DMS79 treated with DMSO at 0.1 percent for 48 hours (cell line): ENCODE measurements around the gene METAP1D.

Experiments
- DNase-seq: peaks from one replicate; lab custom pipeline; 2025; lab: John Stamatoyannopoulos, UW

Gene METAP1D

GRCh38 chr2:172080641-172081220, 81.0 kb downstream of the METAP1D start:
- no peak for DNase-seq

DNA sequence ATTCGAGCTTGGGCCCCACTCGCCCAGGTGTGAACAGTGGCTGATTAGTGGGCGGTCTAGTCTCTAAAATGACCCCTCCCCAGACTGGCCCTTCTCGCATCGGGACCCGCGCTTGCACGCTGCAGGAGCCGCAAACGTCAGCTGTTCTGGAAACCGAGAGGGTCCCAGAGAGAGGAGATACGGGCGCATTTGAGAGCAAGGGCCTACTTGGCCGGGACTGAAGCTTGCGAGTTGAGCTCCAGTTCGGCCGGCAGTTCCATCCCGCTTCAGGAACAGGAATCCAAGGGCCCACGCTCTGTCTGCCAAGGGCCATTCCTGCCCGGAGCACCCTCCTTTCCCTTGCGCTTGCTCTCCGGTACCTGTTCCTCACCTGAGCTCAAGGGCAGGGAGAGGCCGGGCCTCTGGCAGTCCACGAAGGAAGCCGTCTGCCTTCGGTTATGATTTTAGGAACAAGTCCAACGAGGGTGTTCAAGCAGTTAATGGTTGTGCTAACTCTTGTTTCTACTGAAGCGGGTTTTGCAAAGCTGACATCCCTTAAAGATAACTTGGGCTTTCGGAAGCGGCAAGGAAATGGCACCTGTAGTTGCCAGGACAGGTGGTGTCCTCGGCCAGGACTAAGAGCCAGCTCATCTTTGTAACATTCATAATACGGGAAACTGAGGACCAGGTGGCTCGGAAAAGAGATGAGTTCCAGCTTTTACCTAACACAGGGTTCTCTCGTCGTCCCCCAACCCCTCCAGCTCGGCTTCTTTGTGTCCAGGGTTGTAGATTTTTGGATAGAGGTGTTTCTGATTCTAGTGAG, 81.7 kb downstream of the METAP1D start:
- no peak for DNase-seq

DNA sequence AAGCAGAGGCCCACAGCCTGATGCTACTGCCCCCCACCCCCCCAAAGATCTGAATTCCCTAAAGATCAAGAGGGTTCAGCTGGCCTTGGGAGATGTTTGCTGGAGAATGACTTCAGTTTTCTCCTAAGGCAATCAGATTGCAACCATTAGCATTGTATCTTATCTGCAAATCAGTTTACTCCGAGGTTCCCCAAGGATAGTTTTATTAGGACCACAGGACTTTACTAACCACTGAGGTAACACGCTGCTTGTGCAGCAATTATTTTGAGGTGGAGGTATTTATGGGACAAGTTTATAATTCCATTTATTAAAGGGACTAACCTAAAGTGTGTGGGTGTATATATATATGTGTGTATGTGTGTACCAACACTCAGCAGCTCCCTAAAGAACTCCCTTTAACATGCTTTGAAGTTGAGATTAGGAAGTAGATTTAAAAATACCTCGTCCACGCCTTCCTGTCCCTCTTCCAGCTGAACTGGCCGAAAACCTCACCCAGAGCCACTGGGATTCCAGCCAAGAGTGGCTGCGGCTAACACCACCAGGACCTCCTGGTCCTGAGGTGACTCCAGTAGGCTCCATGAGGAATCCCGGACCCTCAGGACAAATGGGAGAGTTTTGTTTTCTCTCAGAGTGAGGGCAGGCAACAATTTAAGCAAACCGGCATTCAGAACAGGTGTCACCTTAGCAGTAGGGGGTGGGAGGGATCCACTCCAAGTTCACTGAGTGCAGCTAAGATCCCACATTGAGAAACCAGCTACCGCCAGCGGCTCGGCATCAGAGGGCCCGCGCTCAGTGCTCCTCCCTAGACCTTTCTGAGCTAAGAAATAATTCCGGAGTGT, 82.6 kb downstream of the METAP1D start:
- DNase-seq = no peak

DNA sequence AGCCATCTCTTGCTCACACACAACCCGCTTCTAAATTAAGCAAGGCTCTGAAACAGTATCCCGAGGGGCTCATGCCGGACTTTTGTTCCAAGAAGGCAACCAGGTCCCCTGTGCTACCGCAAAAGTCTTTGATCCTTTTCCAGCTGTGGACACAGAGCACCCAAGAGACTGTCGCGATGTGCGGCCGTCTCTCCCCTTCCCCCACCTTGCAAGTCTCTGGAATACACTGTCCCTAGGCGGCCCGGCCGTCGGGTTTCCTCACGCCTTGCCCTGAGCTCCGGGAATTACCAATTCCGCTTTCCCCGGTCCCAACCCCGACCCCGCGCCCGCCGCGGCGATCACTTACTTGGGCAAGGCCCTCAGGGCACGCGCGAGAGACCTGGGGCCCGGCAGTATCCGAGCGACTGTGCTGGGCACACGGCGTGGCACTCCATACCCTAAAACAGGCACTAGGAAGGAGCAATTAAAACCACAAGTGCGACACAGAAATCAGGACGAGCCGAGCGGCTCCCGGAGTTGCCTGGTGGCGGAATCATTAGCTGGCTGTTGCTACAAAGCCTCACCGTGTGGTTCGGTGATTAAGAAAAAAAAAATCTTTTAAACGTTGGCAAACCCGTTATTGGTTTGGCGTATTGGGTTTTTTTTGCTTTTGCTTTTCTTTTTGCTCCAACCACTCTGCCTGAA, 83.3 kb downstream of the METAP1D start:
- DNase-seq = peak; percentile 28

- peak; percentile 30 for DNase-seq
Measured at GRCh38 chr2:172083628-172084394, 84.1 kb downstream of the METAP1D start.

DNA sequence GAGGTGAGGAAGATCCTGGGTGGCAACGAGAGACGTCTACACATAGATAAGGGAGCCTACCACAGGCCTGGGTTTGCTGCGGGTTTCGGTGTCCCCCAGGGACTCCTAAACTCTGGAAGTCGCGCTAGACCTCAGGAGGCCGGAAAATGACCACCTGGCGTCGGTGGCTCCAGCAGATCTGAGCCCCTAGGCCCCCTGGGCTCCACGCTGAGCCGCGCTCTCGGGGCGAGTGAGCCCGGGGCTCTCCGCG, 84.6 kb downstream of the METAP1D start:
- DNase-seq = no peak

GRCh38 chr2:172084645-172085459, 85.1 kb downstream of the METAP1D start:
- DNase-seq = peak; percentile 90

DNA sequence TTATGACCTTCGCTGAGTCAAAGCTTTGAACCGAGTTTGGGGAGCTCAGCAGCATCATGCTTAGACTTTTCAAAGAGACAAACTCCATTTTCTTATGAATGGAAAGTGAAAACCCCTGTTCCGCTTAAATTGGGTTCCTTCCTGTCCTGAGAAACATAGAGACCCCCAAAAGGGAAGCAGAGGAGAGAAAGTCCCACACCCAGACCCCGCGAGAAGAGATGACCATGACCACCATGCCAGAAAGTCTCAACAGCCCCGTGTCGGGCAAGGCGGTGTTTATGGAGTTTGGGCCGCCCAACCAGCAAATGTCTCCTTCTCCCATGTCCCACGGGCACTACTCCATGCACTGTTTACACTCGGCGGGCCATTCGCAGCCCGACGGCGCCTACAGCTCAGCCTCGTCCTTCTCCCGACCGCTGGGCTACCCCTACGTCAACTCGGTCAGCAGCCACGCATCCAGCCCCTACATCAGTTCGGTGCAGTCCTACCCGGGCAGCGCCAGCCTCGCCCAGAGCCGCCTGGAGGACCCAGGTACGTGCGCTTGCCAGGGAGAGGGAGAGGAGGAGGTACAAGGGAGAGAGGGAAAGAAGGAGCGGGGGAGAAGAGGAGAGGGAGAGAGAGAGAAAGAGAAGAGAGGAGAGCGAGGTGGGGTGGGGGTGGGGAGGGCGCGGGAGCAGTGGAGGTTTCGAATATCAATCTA, 85.9 kb downstream of the METAP1D start, which contains the start of gene DLX1:
Gene DLX1, plus strand, starts transcription at position 48 of the 700 bp plus-strand sequence. Its CDS starts 171 bp downstream, at position 219.
- peak; percentile 55 for DNase-seq

DNA sequence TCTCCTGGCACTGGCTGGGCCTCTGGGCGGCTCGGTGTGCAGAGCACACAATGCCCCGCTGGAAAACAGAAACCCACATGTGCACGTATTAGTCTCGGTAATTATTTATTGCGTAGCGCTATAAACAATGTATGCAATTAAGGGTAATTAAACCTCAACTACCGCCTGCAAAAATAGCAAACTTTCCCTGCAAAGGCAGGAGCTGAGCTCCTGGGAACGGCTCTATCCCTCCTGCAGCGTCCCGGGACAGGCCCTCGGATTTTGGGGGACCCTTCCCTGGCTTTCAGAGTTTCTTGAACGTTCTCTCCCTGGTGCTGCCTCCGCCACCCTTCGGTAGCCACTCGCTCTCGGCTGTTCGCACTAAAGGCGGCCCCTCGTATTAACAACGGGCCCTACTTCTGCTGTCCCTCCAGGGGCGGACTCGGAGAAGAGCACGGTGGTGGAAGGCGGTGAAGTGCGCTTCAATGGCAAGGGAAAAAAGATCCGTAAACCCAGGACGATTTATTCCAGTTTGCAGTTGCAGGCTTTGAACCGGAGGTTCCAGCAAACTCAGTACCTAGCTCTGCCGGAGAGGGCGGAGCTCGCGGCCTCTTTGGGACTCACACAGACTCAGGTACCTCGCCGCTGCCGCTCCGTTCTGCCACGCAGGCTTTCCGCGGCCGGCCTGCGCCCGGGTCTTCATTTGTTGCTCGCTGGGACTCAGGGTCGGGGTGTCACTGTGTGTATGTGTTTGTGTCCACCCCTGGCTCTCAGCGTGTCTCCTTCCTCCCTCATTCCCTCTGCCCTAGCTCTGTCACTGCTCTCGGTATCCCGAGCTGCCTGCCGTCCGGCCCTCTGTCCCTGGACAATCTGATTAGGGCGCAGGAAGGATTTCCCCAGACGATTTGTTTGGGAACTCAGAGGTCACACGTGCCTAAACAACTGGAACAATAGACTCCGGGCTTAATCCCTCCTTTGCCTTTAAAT, 86.8 kb downstream of the METAP1D start:
- peak; percentile 43 for DNase-seq

GRCh38 chr2:172087207-172087779, 87.5 kb downstream of the METAP1D start:
- no peak for DNase-seq

GRCh38 chr2:172087780-172088244, 88.1 kb downstream of the METAP1D start:
- DNase-seq = no peak

GRCh38 chr2:172088245-172089004, 88.7 kb downstream of the METAP1D start:
- no peak for DNase-seq

DNA sequence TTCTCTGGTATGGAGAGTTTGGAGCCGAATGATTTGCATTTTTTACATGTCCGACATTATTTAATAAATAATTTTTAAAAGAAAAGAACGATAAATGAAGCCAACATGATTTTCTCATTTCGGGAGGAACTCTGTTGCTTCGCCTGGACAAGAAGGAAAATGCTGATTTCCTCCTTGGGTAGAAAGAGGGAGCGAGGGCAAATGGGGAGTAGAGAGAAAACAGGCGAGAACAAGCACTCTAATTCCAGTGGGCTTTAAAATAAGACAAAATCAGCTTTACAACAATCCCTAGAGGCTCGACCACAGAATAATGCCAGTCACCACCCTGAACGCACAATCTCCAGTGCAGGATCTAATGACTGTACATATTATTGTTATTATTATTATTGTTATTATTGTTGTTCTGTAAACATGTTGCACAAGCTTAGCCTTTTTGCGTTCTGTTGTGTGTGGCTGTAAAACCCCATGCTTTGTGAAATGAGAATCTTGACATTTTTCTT, 89.3 kb downstream of the METAP1D start:
- no peak for DNase-seq

GRCh38 chr2:172089633-172090032, 89.9 kb downstream of the METAP1D start:
- DNase-seq = no peak

DNA sequence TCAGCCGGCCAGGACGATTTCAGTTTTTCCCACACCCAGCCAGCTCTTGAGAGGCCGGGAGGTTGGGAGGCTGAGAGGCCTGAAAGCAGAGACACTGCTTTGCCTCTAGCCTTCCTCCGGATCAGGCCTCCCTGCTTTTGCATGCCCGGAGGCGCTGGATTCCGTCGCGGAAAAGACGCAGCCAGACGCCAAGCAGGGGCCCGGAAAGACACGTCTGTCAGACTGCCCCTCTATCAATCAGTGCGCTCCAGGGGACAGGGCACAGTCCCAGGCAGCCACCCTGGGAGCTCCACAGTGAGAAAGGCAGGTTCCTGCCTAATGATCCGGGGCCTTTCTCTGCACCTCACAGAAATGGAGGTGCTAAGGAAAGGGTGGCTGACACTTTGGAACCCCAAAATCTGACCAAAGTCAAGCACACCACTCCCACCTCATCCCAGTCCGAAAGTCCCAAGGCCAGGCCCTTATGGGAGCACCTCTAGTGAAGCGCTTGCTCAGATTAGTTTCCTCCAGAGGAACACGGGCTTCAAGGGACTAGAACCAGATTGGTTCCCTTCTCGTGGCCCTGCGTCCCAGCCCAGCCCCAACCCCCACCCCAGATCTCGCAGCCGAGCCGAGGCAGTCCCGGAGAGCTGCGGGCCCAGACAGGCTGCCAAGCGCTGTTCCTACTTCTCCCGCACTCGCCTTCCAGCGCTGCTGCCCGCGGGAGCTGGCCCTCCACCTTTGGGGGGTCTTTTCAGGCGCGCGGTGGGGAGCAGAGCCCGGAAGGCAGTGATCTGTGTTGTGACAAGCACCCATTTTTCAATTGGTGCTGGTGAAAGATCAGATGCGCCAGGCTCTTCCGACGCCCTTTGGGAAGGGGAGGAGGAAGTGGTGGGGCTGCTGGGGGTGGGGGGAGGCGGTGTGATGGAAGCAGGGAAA, 90.5 kb downstream of the METAP1D start:
- no peak for DNase-seq

DNA sequence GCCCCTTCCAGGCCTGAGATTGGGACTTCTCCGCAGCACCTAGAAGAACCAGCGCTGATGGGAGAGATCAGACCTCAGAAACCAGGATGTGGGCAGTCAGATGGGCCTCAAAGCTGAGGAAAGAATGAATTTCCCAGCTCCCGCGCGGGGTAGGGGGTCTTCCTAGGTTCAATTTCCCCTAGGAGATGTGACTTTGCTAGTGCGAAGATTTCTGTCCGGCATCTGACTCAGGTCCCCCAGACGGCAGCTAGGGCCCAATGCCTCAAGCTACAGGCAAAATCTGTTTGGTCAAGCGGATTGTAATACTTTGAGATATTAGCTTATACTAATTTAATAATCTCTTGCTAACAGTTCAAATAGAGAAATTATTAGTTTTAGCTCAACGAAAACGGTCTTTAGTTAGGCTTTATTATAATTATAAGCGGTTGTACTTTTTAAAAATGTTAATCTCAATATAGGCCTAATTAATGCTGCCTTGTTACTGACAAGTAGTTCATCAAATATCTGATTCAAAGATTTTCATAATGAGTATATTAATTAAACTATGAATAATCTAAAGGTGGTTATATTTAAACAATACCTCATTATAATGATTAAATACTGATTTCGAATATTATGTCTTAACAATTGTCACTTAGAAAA, 91.4 kb downstream of the METAP1D start:
- DNase-seq = no peak
